Measurements from ENCODE around the gene ZNF775.

- TF ChIP-seq POLR2A (IDR thresholded peaks at IDR 0.05) (no peak), CTCF (IDR thresholded peaks at IDR 0.05) (no peak)
Measured at GRCh38 chr7:150355666-150356059, 23.5 kb upstream of the ZNF775 start.

Measured in esophagus squamous epithelium (tissue), 4 donors.